Measurements from ENCODE around the gene SPATA17.

GRCh38 chr1:217650674-217651073, 19.5 kb downstream of the SPATA17 start:
- no peak for TF ChIP-seq CTCF (IDR thresholded peaks at IDR 0.05)
- no peak for TF ChIP-seq POLR2A (IDR thresholded peaks at IDR 0.05)
- no peak for TF ChIP-seq POLR2AphosphoS5 (IDR thresholded peaks at IDR 0.05)

All from stomach (tissue), 4 donors.